ENCODE measurements around the gene ARHGAP35.
"Not testable (repeated sequence)": the region's sequence is repeated elsewhere in the genome, so short reads cannot be mapped to it uniquely, and the experiment has no call there.

Gene ARHGAP35

GRCh38 chr19:46871173-46871572 is 10.4 kb downstream of the ARHGAP35 start:
- not testable (repeated sequence) for DNase-seq (ENCODE audit: low spot score); H3K27ac Mint-ChIP-seq; H3K27me3 Mint-ChIP-seq (ENCODE audit: low read depth); H3K4me3 Mint-ChIP-seq; H3K9me3 Mint-ChIP-seq
- Mint-ChIP-seq H3K4me1 (ENCODE audit: low read depth) (peaks cover 17% of the 10 kb centered on the region), H3K36me3 (ENCODE audit: low read depth) (peaks cover 13% of the 10 kb centered on the region)

GRCh38 chr19:46872967-46873366 is 12.2 kb downstream of the ARHGAP35 start:
- no peak overlapping the region for H3K27ac Mint-ChIP-seq
- DNase-seq (ENCODE audit: low spot score), result no peak
- no peaks in the 10 kb centered on the region for H3K9me3 Mint-ChIP-seq
- no peaks in the 10 kb centered on the region for H3K27me3 Mint-ChIP-seq (ENCODE audit: low read depth)
- peaks cover 7% of the 10 kb centered on the region for H3K4me1 Mint-ChIP-seq (ENCODE audit: low read depth)
- no peak overlapping the region for H3K4me3 Mint-ChIP-seq
- peaks cover 9% of the 10 kb centered on the region for H3K36me3 Mint-ChIP-seq (ENCODE audit: low read depth)

- Mint-ChIP-seq H3K4me3 (no peak overlapping the region), H3K27me3 (ENCODE audit: low read depth) (no peaks in the 10 kb centered on the region), H3K4me1 (ENCODE audit: low read depth) (peaks cover 2% of the 10 kb centered on the region), H3K9me3 (no peaks in the 10 kb centered on the region), H3K27ac (no peak overlapping the region), H3K36me3 (ENCODE audit: low read depth) (peaks cover 9% of the 10 kb centered on the region)
- no peak for DNase-seq (ENCODE audit: low spot score)
Observed at GRCh38 chr19:46875234-46875633, 14.4 kb downstream of the ARHGAP35 start.

- H3K36me3 Mint-ChIP-seq (ENCODE audit: low read depth), result peaks cover 11% of the 10 kb centered on the region
- DNase-seq (ENCODE audit: low spot score), result no peak
- H3K4me3 Mint-ChIP-seq, result no peak overlapping the region
- peaks cover 2% of the 10 kb centered on the region for H3K4me1 Mint-ChIP-seq (ENCODE audit: low read depth)
- H3K27me3 Mint-ChIP-seq (ENCODE audit: low read depth), result no peaks in the 10 kb centered on the region
- no peaks in the 10 kb centered on the region for H3K9me3 Mint-ChIP-seq
- no peak overlapping the region for H3K27ac Mint-ChIP-seq
Observed at GRCh38 chr19:46875657-46876056, 14.9 kb downstream of the ARHGAP35 start.

- Mint-ChIP-seq H3K4me3 (no peak overlapping the region), H3K27me3 (ENCODE audit: low read depth) (no peaks in the 10 kb centered on the region), H3K36me3 (ENCODE audit: low read depth) (peaks cover 9% of the 10 kb centered on the region), H3K9me3 (no peaks in the 10 kb centered on the region), H3K4me1 (ENCODE audit: low read depth) (peaks cover 2% of the 10 kb centered on the region), H3K27ac (no peak overlapping the region)
- no peak for DNase-seq (ENCODE audit: low spot score)
Observed at GRCh38 chr19:46878613-46879375, 18.0 kb downstream of the ARHGAP35 start.

- H3K4me1 Mint-ChIP-seq (ENCODE audit: low read depth), result peaks cover 1% of the 10 kb centered on the region
- no peak for DNase-seq (ENCODE audit: low spot score)
- H3K27me3 Mint-ChIP-seq (ENCODE audit: low read depth), result no peaks in the 10 kb centered on the region
- H3K27ac Mint-ChIP-seq, result no peak overlapping the region
- no peaks in the 10 kb centered on the region for H3K9me3 Mint-ChIP-seq
- H3K36me3 Mint-ChIP-seq (ENCODE audit: low read depth), result peaks cover 7% of the 10 kb centered on the region
- H3K4me3 Mint-ChIP-seq, result no peak overlapping the region
Observed at GRCh38 chr19:46880431-46880830, 19.6 kb downstream of the ARHGAP35 start.

- Mint-ChIP-seq H3K36me3 (ENCODE audit: low read depth) (peaks cover 2% of the 10 kb centered on the region), H3K27me3 (ENCODE audit: low read depth) (no peaks in the 10 kb centered on the region), H3K4me1 (ENCODE audit: low read depth) (peaks cover 2% of the 10 kb centered on the region), H3K9me3 (no peaks in the 10 kb centered on the region), H3K4me3 (no peak overlapping the region), H3K27ac (no peak overlapping the region)
- DNase-seq (ENCODE audit: low spot score), result no peak
Observed at GRCh38 chr19:46881092-46881491, 20.3 kb downstream of the ARHGAP35 start.

GRCh38 chr19:46882034-46882433 is 21.2 kb downstream of the ARHGAP35 start:
- Mint-ChIP-seq H3K36me3 (ENCODE audit: low read depth) (peaks cover 2% of the 10 kb centered on the region), H3K27ac (no peak overlapping the region), H3K4me1 (ENCODE audit: low read depth) (peaks cover 10% of the 10 kb centered on the region), H3K4me3 (no peak overlapping the region), H3K9me3 (no peaks in the 10 kb centered on the region), H3K27me3 (ENCODE audit: low read depth) (no peaks in the 10 kb centered on the region)
- no peak for DNase-seq (ENCODE audit: low spot score)

- H3K36me3 Mint-ChIP-seq (ENCODE audit: low read depth); DNase-seq (ENCODE audit: low spot score); H3K27ac Mint-ChIP-seq; H3K9me3 Mint-ChIP-seq; H3K27me3 Mint-ChIP-seq (ENCODE audit: low read depth); H3K4me3 Mint-ChIP-seq: not testable (repeated sequence)
- peaks cover 10% of the 10 kb centered on the region for H3K4me1 Mint-ChIP-seq (ENCODE audit: low read depth)
Observed at GRCh38 chr19:46882751-46883150, 22.0 kb downstream of the ARHGAP35 start.

GRCh38 chr19:46885411-46885810 is 24.6 kb downstream of the ARHGAP35 start:
- Mint-ChIP-seq H3K27me3 (ENCODE audit: low read depth) (no peaks in the 10 kb centered on the region), H3K27ac (no peak overlapping the region)

GRCh38 chr19:46886546-46887239 is 25.9 kb downstream of the ARHGAP35 start:
- Mint-ChIP-seq H3K9me3 (no peaks in the 10 kb centered on the region), H3K36me3 (ENCODE audit: low read depth) (peaks cover 2% of the 10 kb centered on the region), H3K27ac (no peak overlapping the region), H3K4me3 (no peak overlapping the region), H3K27me3 (ENCODE audit: low read depth) (no peaks in the 10 kb centered on the region), H3K4me1 (ENCODE audit: low read depth) (peaks cover 14% of the 10 kb centered on the region)
- no peak for DNase-seq (ENCODE audit: low spot score)

More at GRCh38 chr19:46885411-46885810, 24.6 kb downstream of the ARHGAP35 start:
- no peaks in the 10 kb centered on the region for H3K9me3 Mint-ChIP-seq
- no peak for DNase-seq (ENCODE audit: low spot score)
- peaks cover 2% of the 10 kb centered on the region for H3K36me3 Mint-ChIP-seq (ENCODE audit: low read depth)
- H3K4me3 Mint-ChIP-seq, result no peak overlapping the region
- peaks cover 14% of the 10 kb centered on the region for H3K4me1 Mint-ChIP-seq (ENCODE audit: low read depth)

GRCh38 chr19:46887240-46887782 is 26.5 kb downstream of the ARHGAP35 start:
- peaks cover 2% of the 10 kb centered on the region for H3K36me3 Mint-ChIP-seq (ENCODE audit: low read depth)
- no peaks in the 10 kb centered on the region for H3K27me3 Mint-ChIP-seq (ENCODE audit: low read depth)
- DNase-seq (ENCODE audit: low spot score), result no peak
- no peaks in the 10 kb centered on the region for H3K9me3 Mint-ChIP-seq
- peaks cover 14% of the 10 kb centered on the region for H3K4me1 Mint-ChIP-seq (ENCODE audit: low read depth)
- H3K4me3 Mint-ChIP-seq, result no peak overlapping the region
- H3K27ac Mint-ChIP-seq, result no peak overlapping the region

- no peak overlapping the region for H3K4me3 Mint-ChIP-seq
- H3K27me3 Mint-ChIP-seq (ENCODE audit: low read depth), result no peaks in the 10 kb centered on the region
- H3K4me1 Mint-ChIP-seq (ENCODE audit: low read depth), result peaks cover 18% of the 10 kb centered on the region
- H3K27ac Mint-ChIP-seq, result no peak overlapping the region
- no peak for DNase-seq (ENCODE audit: low spot score)
- peaks cover 2% of the 10 kb centered on the region for H3K36me3 Mint-ChIP-seq (ENCODE audit: low read depth)
- no peaks in the 10 kb centered on the region for H3K9me3 Mint-ChIP-seq
Observed at GRCh38 chr19:46890423-46891170, 29.8 kb downstream of the ARHGAP35 start.
